B cell (primary cell): ENCODE data around the gene KBTBD12. TPM values are rescaled to one million over a fixed set of nuclear protein-coding genes. Genes with fewer than 3 reads are reported as not detected.
"Not testable (repeated sequence)": the region's sequence is repeated elsewhere in the genome, so short reads cannot be mapped to it uniquely, and the experiment has no call there.

Experiments
- ATAC-seq: fragments of 200-7000 bp; cut with Tn5 transposase; one replicate; pipeline ENCODE4 v1.10.0; 2021; ENCODE audit warnings: low read depth, mild to moderate bottlenecking, moderate number of reproducible peaks, moderate library complexity
- CTCF ChIA-PET: fragments of 350-600 bp; sonication (Branson Sonifier 250); formaldehyde crosslinking; loops from one replicate; lab custom pipeline; 2021; ENCODE audit warnings: antibody characterized with exemption, inconsistent platforms; lab: Charles Lee
- POLR2A ChIA-PET: fragments of 350-600 bp; sonication (Branson Sonifier 250); formaldehyde crosslinking; loops from one replicate; lab custom pipeline; 2021; ENCODE audit warnings: antibody characterized with exemption; lab: Charles Lee
- DNase-seq: peaks from one replicate; pipeline ENCODE4 v3.0.0; 2013
- H2AFZ ChIP-seq: 2 replicates; pipeline ENCODE4 v1.6.1; 2012; ENCODE audit warnings: mild to moderate bottlenecking, low read depth, low read length; ENCODE audit not compliant: insufficient read depth, poor library complexity, severe bottlenecking
- H3K27ac ChIP-seq, 2 donors: 1 replicate in 1 of 2; 2 replicates in 1 of 2; pipeline ENCODE4 v1.5.1; 2012 to 2013; ENCODE audit warnings: low read length in 2 of 2, mild to moderate bottlenecking in 2 of 2, moderate library complexity in 1 of 2
- H3K27me3 ChIP-seq, 4 experiments: fragments of 200-600 bp in 1 of 4; sonication (generic) in 1 of 4; replicated peaks in 1 of 4; 1 replicate in 2 of 4; 2 replicates in 2 of 4; pipeline versions ENCODE4 v1.6.1 to v1.7.0; 2013 to 2016; ENCODE audit warnings: low read length in 3 of 4, mild to moderate bottlenecking in 2 of 4, mixed read lengths in 1 of 4, moderate library complexity in 1 of 4; ENCODE audit not compliant: insufficient read depth in 4 of 4, control insufficient read depth in 3 of 4; ENCODE audit errors: control extremely low read depth in 1 of 4
- H3K36me3 ChIP-seq, 2 experiments: replicated peaks in 1 of 2; 1 replicate in 1 of 2; 2 replicates in 1 of 2; pipeline versions ENCODE4 v1.6.1 to v1.7.1; 2013; ENCODE audit warnings: low read length in 1 of 2; ENCODE audit not compliant: insufficient read depth in 2 of 2, control insufficient read depth in 1 of 2; ENCODE audit errors: control extremely low read depth in 1 of 2, extremely low read depth in 1 of 2
- H3K4me1 ChIP-seq, 2 donors: fragments of 200-600 bp in 1 of 2; sonication (generic) in 1 of 2; 1 replicate in 1 of 2; 2 replicates in 1 of 2; pipeline versions ENCODE4 v1.5.1 to v1.6.1; 2013 to 2017; ENCODE audit warnings: low read length in 2 of 2; ENCODE audit not compliant: control insufficient read depth in 2 of 2, insufficient read depth in 2 of 2
- H3K4me2 ChIP-seq: replicated peaks from 2 replicates; pipeline ENCODE3; 2012; ENCODE audit warnings: mild to moderate bottlenecking, low read depth, low read length; ENCODE audit not compliant: poor library complexity, severe bottlenecking
- H3K4me3 ChIP-seq, 5 experiments: fragments of 200-600 bp in 1 of 5; sonication (generic) in 1 of 5; 1 replicate in 3 of 5; 2 replicates in 2 of 5; pipeline versions ENCODE4 v1.5.1 to v1.7.0; 2011 to 2016; ENCODE audit warnings: low read length in 4 of 5, mild to moderate bottlenecking in 4 of 5, low read depth in 2 of 5, control low read depth in 1 of 5, moderate library complexity in 1 of 5; ENCODE audit not compliant: insufficient read depth in 1 of 5; ENCODE audit errors: control extremely low read depth in 1 of 5, extremely low read depth in 1 of 5
- H3K79me2 ChIP-seq: fragments of 200-600 bp; sonication (generic); one replicate; pipeline ENCODE4 v1.6.0; 2016; ENCODE audit warnings: low read length; ENCODE audit not compliant: control insufficient read depth, insufficient read depth
- H3K9ac ChIP-seq: fragments of 200-600 bp; sonication (generic); 2 replicates; pipeline ENCODE4 v1.6.1; 2017; ENCODE audit warnings: mild to moderate bottlenecking, low read length, moderate library complexity
- H3K9me3 ChIP-seq, 3 donors: one replicate each; pipeline versions ENCODE4 v1.6.1 to v1.7.1; 2013; ENCODE audit warnings: low read length in 2 of 3; ENCODE audit not compliant: control insufficient read depth in 2 of 3, insufficient read depth in 1 of 3; ENCODE audit errors: control extremely low read depth in 1 of 3
- H4K20me1 ChIP-seq: 2 replicates; pipeline ENCODE4 v1.6.0; 2012; ENCODE audit warnings: mild to moderate bottlenecking, low read length; ENCODE audit not compliant: insufficient read depth, control insufficient read depth, poor library complexity, severe bottlenecking
- H3K27ac Mint-ChIP-seq: one replicate; pipeline ENCODE4 v1.8.0; 2021; ENCODE audit warnings: mixed read lengths
- H3K27me3 Mint-ChIP-seq: one replicate; pipeline ENCODE4 v1.8.0; 2021; ENCODE audit warnings: mixed read lengths
- H3K4me1 Mint-ChIP-seq: one replicate; pipeline ENCODE4 v1.8.0; 2021; ENCODE audit warnings: mixed read lengths
- H3K4me3 Mint-ChIP-seq: one replicate; pipeline ENCODE4 v1.8.0; 2021; ENCODE audit warnings: mixed read lengths
- H3K9me3 Mint-ChIP-seq: one replicate; pipeline ENCODE4 v1.8.0; 2022; ENCODE audit warnings: mixed read lengths; ENCODE audit not compliant: insufficient read depth
- CTCF ChIP-seq: fragments of 200-600 bp; IDR thresholded peaks from one replicate; pipeline ENCODE4 v1.8.0; 2022; ENCODE audit warnings: antibody characterized with exemption, mild to moderate bottlenecking
- EZH2 ChIP-seq: IDR thresholded peaks from 2 replicates; pipeline ENCODE4 v1.6.1; 2012; ENCODE audit warnings: borderline replicate concordance, low read depth, mild to moderate bottlenecking, moderate library complexity, low read length; ENCODE audit not compliant: insufficient read depth, poor library complexity, severe bottlenecking
- WGBS: methylation state at CpG from one replicate; pipeline ENCODE4 v1.1.5; 2013; ENCODE audit warnings: missing lambda C conversion rate; ENCODE audit not compliant: insufficient coverage; 5-methylcytosine and 5-hydroxymethylcytosine counted together
- intact Hi-C: fragments of 100-400 bp; cut with micrococcal nuclease; formaldehyde crosslinking; loops from one replicate; pipeline ENCODE4 v1.10.0; 2022
- polyA plus RNA-seq: library from polyadenylated mRNA; depleted of rRNA; stranded (reverse); fragments of >200 nt; gene quantifications from 2 replicates; pipeline ENCODE4 v1.2.3, GENCODE V29; 2012
- total RNA-seq, 2 donors: library from RNA; stranded (reverse); fragments of 120-200 nt in 1 of 2; gene quantifications; 1 replicate in 1 of 2; 2 replicates in 1 of 2; pipeline versions ENCODE4 v1.2.3 to v1.2.4, GENCODE V29; 2013 to 2022

KBTBD12 gene
- total and polyA plus RNA-seq, 2 donors (not counting 1 experiment from before 2014, with no cell fraction given) = 0.22 TPM; not detected in 1

- H3K27me3 ChIP-seq = no peaks in the 10 kb centered on the region
- no peak overlapping the region for H2AFZ ChIP-seq
- Mint-ChIP-seq H3K27ac (no peak overlapping the region), H3K27me3 (no peaks in the 10 kb centered on the region), H3K4me3 (no peak overlapping the region), H3K4me1 (no peaks in the 10 kb centered on the region), H3K9me3 (no peaks in the 10 kb centered on the region)
- intact Hi-C loops = no loop called here
- DNase-seq = no peak
- TF ChIP-seq CTCF (no peak), EZH2 (no peak)
- no peak overlapping the region for H3K4me3 ChIP-seq
- ChIA-PET POLR2A (no interaction called here), CTCF (no interaction called here)
- no peaks in the 10 kb centered on the region for H3K4me1 ChIP-seq
- ATAC-seq = no peak
- H3K36me3 ChIP-seq = no peaks in the 10 kb centered on the region
- no peak overlapping the region for H3K9ac ChIP-seq
- no peaks in the 10 kb centered on the region for H3K9me3 ChIP-seq
- H3K4me2 ChIP-seq = no peak overlapping the region
- H4K20me1 ChIP-seq = no peaks in the 10 kb centered on the region
- H3K79me2 ChIP-seq = no peaks in the 10 kb centered on the region
- H3K27ac ChIP-seq = no peak overlapping the region
Observed at GRCh38 chr3:127867986-127868385, 47.0 kb upstream of the KBTBD12 start.

- H3K36me3 ChIP-seq = no peaks in the 10 kb centered on the region
- ChIA-PET CTCF (no interaction called here), POLR2A (no interaction called here)
- H3K79me2 ChIP-seq = no peaks in the 10 kb centered on the region
- H4K20me1 ChIP-seq = no peaks in the 10 kb centered on the region
- TF ChIP-seq EZH2 (no peak), CTCF (no peak)
- Mint-ChIP-seq H3K4me1 (no peaks in the 10 kb centered on the region), H3K9me3 (no peaks in the 10 kb centered on the region), H3K4me3 (no peak overlapping the region), H3K27ac (no peak overlapping the region), H3K27me3 (no peaks in the 10 kb centered on the region)
- peaks cover 0 to 2% (median 0%) of the 10 kb centered on the region in 4 experiments for H3K27me3 ChIP-seq
- H3K4me3 ChIP-seq = no peak overlapping the region
- no peak overlapping the region for H3K27ac ChIP-seq
- no peaks in the 10 kb centered on the region for H3K9me3 ChIP-seq
- no peak overlapping the region for H3K9ac ChIP-seq
- no peak overlapping the region for H2AFZ ChIP-seq
- no peaks in the 10 kb centered on the region for H3K4me1 ChIP-seq
- DNase-seq (no peak), ATAC-seq (no peak)
- 100% methylated on average over 1 of the region's 4 CpGs for WGBS
- intact Hi-C loops = no loop called here
- H3K4me2 ChIP-seq = no peak overlapping the region
Observed at GRCh38 chr3:127870156-127870555, 44.9 kb upstream of the KBTBD12 start.

- POLR2A ChIA-PET = not testable (repeated sequence)
Observed at GRCh38 chr3:127874097-127874496, 40.9 kb upstream of the KBTBD12 start.

More at GRCh38 chr3:127874097-127874496, 40.9 kb upstream of the KBTBD12 start:
- H3K9ac ChIP-seq, H3K4me3 Mint-ChIP-seq, H3K4me1 Mint-ChIP-seq, H3K27ac Mint-ChIP-seq, H4K20me1 ChIP-seq, H3K27ac ChIP-seq, H3K27me3 Mint-ChIP-seq, intact Hi-C loops, CTCF ChIA-PET, H3K27me3 ChIP-seq, H2AFZ ChIP-seq, H3K79me2 ChIP-seq, H3K4me2 ChIP-seq, H3K4me1 ChIP-seq, ATAC-seq, H3K4me3 ChIP-seq, H3K36me3 ChIP-seq, H3K9me3 Mint-ChIP-seq, H3K9me3 ChIP-seq, DNase-seq: not testable (repeated sequence)
- 94% methylated on average over 2 of the region's 5 CpGs for WGBS
